Activated naive CD8-positive, alpha-beta T cell treated with anti-CD3 and anti-CD28 coated beads, Interleukin-2, amount 50 U/mL, for 24 hours (primary cell): ENCODE data around the gene PIGN.

Experiments
- ATAC-seq: fragments of 150-1000 bp; cut with Tn5 transposase; one replicate; pipeline ENCODE4 v1.10.0; 2021
- DNase-seq: peaks from one replicate; pipeline ENCODE4 v3.0.0; 2021
- H3K27ac Mint-ChIP-seq: one replicate; pipeline ENCODE4 v1.8.0; 2021; ENCODE audit warnings: mild to moderate bottlenecking, mixed read lengths
- H3K27me3 Mint-ChIP-seq: one replicate; pipeline ENCODE4 v1.8.0; 2021; ENCODE audit warnings: mixed read lengths
- H3K36me3 Mint-ChIP-seq: one replicate; pipeline ENCODE4 v1.8.0; 2021; ENCODE audit warnings: low read depth, mixed read lengths
- H3K4me1 Mint-ChIP-seq: one replicate; pipeline ENCODE4 v1.8.0; 2021; ENCODE audit warnings: mixed read lengths
- H3K4me3 Mint-ChIP-seq: one replicate; pipeline ENCODE4 v1.8.0; 2021; ENCODE audit warnings: mild to moderate bottlenecking, moderate library complexity, mixed read lengths
- H3K9me3 Mint-ChIP-seq: one replicate; pipeline ENCODE4 v1.8.0; 2021; ENCODE audit warnings: mixed read lengths

PIGN gene, protein sequence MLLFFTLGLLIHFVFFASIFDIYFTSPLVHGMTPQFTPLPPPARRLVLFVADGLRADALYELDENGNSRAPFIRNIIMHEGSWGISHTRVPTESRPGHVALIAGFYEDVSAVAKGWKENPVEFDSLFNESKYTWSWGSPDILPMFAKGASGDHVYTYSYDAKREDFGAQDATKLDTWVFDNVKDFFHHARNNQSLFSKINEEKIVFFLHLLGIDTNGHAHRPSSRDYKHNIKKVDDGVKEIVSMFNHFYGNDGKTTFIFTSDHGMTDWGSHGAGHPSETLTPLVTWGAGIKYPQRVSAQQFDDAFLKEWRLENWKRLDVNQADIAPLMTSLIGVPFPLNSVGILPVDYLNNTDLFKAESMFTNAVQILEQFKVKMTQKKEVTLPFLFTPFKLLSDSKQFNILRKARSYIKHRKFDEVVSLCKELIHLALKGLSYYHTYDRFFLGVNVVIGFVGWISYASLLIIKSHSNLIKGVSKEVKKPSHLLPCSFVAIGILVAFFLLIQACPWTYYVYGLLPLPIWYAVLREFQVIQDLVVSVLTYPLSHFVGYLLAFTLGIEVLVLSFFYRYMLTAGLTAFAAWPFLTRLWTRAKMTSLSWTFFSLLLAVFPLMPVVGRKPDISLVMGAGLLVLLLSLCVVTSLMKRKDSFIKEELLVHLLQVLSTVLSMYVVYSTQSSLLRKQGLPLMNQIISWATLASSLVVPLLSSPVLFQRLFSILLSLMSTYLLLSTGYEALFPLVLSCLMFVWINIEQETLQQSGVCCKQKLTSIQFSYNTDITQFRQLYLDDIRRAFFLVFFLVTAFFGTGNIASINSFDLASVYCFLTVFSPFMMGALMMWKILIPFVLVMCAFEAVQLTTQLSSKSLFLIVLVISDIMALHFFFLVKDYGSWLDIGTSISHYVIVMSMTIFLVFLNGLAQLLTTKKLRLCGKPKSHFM

DNA sequence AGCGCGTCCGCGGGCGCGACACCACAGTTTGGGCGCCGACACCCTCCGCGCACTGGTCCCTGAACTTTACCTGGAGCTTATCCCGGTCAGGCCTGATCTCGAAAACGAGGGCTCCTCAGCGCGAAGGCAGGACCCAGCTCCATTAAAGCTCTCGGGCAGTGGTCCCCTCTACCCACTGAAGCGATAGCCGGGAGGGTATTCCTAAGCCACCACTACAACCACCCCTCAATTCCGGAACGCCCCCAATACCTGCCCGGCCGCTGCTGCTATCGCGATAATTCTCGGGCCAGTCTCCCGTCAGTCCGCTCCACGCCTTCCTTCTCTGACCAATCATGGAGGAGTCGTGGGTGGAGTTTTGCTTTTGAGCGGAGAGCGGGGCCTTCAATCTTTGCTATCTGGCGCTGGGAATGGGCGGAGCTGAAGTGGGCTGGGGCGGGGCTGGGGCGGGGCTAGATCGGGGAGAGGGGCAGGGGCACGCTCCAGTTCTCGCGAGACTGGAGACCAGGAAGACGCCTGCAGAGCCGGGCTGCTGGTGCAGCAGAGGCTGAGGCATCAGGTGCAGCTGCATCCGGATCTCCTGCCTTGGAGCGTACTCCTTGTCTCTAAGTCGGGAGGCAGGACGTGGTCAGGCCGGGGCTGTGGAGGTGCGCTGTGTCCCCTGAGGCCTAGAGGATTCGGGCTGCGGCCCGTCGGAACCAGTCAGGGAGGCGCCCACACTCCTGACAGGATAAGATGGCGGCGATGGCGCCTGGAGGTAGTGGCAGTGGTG lies at the start of gene PIGN, which contains the start of gene RELCH:
Gene PIGN (minus strand): TSS at position 283 of the 769 bp plus-strand sequence. CDS start 25,703 bp downstream, outside the sequence.
Gene RELCH (plus strand): TSS at position 482 of the 769 bp plus-strand sequence. CDS start 251 bp downstream, at position 733.
- no peaks in the 10 kb centered on the region for H3K9me3 Mint-ChIP-seq
- H3K27me3 Mint-ChIP-seq: no peaks in the 10 kb centered on the region
- DNase-seq: peak; percentile 89
- H3K4me1 Mint-ChIP-seq: peaks cover 51% of the 10 kb centered on the region
- peak within 1 kb of the TSS; percentile 98 for H3K27ac Mint-ChIP-seq
- peak within 1 kb of the TSS; percentile 100 for H3K4me3 Mint-ChIP-seq
- peaks cover 24% of the 10 kb centered on the region for H3K36me3 Mint-ChIP-seq
- ATAC-seq: peak; percentile 93

DNA sequence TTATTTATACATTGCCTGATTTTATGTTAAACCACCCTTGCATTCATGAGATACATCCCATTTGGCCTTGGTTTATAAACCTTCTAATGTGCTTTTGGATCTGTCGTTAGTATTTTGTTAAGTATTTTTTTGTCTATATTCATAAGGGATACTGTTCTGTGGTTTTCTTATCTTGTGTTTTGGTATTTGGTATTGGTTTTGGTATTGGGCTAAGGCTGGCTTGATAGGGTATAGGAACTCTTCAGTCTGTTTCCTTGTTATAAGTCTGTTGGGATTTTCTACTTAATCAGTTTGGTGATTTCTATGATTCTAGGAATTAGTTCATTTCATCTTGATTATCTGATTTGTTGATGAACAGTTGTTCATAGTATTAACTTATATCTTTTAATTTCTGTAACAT lies 49.4 kb upstream of the PIGN start:
- Mint-ChIP-seq H3K4me3 (no peak overlapping the region), H3K27ac (no peak overlapping the region), H3K9me3 (no peaks in the 10 kb centered on the region), H3K4me1 (peaks cover 8% of the 10 kb centered on the region), H3K27me3 (no peaks in the 10 kb centered on the region), H3K36me3 (peaks cover 33% of the 10 kb centered on the region)
- ATAC-seq: no peak
- DNase-seq: no peak

DNA sequence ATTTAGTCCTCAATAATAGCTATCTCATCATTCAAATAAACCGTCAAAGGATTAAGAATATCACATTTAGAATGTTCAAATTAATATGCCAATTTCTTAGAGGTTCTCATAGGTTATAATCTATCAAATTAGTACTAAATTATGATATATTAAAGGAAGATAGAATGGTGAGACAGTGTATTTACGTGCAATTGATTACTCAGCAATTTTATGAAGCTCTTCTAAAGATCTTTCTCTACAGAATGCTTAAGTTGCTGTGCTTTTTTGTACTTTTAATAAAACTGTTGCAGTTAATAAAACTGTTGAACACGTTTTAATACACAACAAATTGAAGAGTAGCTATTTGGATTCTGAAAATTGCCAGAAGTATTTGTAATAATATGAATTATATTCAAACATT lies 39.2 kb upstream of the PIGN start:
- ATAC-seq (no peak), DNase-seq (no peak)
- Mint-ChIP-seq H3K27ac (no peak overlapping the region), H3K9me3 (no peaks in the 10 kb centered on the region), H3K4me3 (no peak overlapping the region), H3K36me3 (peaks cover 55% of the 10 kb centered on the region), H3K27me3 (no peaks in the 10 kb centered on the region), H3K4me1 (no peaks in the 10 kb centered on the region)

DNA sequence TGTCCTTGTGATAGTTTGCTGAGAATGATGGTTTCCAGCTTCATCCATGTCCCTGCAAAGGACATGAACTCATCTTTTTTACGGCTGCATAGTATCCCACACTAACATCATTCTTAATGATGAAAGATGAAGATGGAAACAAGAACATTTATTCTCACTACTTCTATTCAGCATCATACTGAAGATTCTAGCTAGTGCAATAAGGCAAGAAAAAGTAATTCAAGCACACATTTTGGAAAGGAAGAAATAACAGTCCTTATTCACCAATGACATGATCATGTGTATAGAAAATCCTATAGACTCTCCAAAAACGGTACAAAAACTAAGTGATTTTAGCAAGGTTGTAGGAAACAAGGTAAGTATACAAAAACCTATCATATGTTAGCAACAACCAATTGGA lies 37.4 kb upstream of the PIGN start:
- H3K4me1 Mint-ChIP-seq: peaks cover 6% of the 10 kb centered on the region
- no peaks in the 10 kb centered on the region for H3K27me3 Mint-ChIP-seq
- ATAC-seq (no peak), DNase-seq (no peak)
- no peak overlapping the region for H3K4me3 Mint-ChIP-seq
- H3K27ac Mint-ChIP-seq: no peak overlapping the region
- H3K36me3 Mint-ChIP-seq: peaks cover 53% of the 10 kb centered on the region
- no peaks in the 10 kb centered on the region for H3K9me3 Mint-ChIP-seq

DNA sequence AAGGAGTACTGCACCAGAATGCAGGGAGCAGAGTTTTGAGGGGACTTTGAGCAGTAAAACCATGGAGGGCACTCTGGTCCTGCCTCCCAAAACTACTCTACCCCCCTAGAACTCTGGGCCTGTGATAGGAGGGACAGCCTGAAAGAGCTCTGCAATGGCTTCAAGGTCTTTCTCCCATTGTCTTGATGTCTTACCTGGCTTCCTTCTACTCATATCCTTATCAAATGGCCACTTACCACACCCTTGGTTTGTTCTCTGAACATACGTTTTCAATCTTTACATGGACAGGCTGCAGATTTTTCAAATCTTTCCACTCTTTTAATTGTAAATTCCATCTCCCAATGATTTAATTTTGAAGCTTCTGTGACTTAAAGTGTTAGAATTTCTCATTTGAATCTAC lies 27.9 kb upstream of the PIGN start:
- ATAC-seq (no peak), DNase-seq (no peak)
- peaks cover 25% of the 10 kb centered on the region for H3K4me1 Mint-ChIP-seq
- peaks cover 23% of the 10 kb centered on the region for H3K36me3 Mint-ChIP-seq
- no peaks in the 10 kb centered on the region for H3K9me3 Mint-ChIP-seq
- H3K27ac Mint-ChIP-seq: no peak overlapping the region
- no peak overlapping the region for H3K4me3 Mint-ChIP-seq
- no peaks in the 10 kb centered on the region for H3K27me3 Mint-ChIP-seq

DNA sequence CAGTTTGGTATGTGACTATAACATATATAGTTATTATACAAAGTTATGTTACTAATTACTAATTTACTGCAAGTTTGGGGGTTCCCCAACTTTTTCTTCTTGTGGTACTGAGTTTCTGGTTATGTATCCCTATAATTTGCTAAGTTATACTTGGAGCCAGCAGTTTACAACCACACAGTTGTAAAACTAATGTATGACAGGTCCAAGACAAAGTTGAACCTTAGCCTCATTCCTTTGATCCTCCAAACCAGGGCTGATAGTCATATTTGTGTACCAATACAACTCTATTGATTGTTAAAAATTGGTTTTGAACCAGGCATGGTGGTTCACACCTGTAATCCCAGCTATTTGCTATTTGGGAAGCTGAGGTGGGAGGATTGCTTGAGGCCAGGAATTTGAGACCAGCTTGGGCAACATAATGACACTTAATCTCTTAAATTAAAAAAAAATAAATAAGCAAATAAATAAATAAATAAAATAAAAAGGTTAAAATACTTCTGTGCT lies 24.5 kb upstream of the PIGN start:
- ATAC-seq: no peak
- no peak for DNase-seq
- Mint-ChIP-seq H3K27me3 (no peaks in the 10 kb centered on the region), H3K27ac (no peak overlapping the region), H3K4me3 (no peak overlapping the region), H3K36me3 (peaks cover 24% of the 10 kb centered on the region), H3K4me1 (peaks cover 30% of the 10 kb centered on the region), H3K9me3 (no peaks in the 10 kb centered on the region)

DNA sequence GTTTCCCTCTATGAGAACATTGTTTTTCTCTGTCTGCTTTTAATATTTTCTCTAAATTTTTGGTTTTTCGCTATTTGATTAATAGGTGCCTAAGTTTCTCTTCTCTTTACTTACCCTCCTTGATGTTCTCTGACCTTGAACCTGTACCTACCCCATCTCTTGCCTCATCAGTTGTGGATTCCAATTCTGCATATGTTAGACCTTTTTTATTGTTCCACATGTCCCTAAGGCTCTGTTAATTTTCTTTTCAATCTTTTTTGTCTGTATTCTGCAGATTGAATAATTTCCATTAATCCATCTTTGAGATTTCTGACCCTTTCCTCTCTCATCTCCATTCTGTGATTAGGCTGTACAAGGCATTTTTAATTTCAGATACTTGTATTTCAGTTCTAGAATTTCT lies 23.3 kb upstream of the PIGN start:
- Mint-ChIP-seq H3K27ac (no peak overlapping the region), H3K4me1 (peaks cover 32% of the 10 kb centered on the region), H3K27me3 (no peaks in the 10 kb centered on the region), H3K4me3 (no peak overlapping the region), H3K9me3 (no peaks in the 10 kb centered on the region), H3K36me3 (peaks cover 21% of the 10 kb centered on the region)
- ATAC-seq: no peak
- DNase-seq: no peak

DNA sequence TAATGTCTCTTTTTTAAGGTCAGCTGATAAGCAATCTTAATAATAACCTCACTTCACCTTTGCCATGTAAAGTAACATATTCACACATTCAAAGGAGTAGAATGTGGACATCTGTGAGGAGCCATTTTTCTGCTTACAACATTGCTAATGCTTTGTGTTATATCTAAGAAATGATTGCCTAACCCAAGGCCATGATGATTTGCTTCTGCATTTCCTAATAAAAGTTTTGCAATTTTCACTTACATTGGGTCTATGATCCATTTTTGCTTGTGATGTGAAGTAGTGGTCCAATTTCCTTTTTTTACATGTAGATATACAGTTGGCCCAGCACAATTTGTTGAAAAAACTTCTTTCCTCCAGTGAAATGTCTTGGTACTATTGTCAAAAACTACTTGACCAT lies 22.2 kb upstream of the PIGN start:
- no peak for ATAC-seq
- Mint-ChIP-seq H3K27ac (no peak overlapping the region), H3K27me3 (no peaks in the 10 kb centered on the region), H3K4me1 (peaks cover 40% of the 10 kb centered on the region), H3K36me3 (peaks cover 22% of the 10 kb centered on the region), H3K4me3 (no peak overlapping the region), H3K9me3 (no peaks in the 10 kb centered on the region)
- DNase-seq: no peak

DNA sequence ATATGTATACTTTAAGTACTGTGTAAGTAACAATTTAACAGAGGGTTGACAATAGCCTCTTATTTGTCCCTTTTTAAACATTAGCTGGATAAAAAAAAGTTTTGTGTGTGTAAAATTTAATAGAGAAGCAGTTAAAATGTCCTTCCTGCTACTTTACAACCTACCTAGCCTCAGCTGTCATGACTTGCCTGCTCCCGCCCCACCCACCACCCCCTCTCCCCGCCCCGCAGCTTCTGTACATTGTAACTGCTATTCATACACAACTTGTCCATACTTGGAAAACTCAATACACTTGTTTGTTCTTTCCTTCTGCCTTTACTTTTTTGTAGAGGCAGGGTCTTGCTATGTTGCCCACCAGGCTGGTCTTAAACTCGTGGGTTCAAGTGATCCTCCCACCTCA lies 19.7 kb upstream of the PIGN start:
- no peaks in the 10 kb centered on the region for H3K9me3 Mint-ChIP-seq
- no peak for ATAC-seq
- DNase-seq: no peak
- H3K27ac Mint-ChIP-seq: no peak overlapping the region
- no peak overlapping the region for H3K4me3 Mint-ChIP-seq
- peaks cover 11% of the 10 kb centered on the region for H3K36me3 Mint-ChIP-seq
- H3K4me1 Mint-ChIP-seq: peaks cover 40% of the 10 kb centered on the region
- H3K27me3 Mint-ChIP-seq: no peaks in the 10 kb centered on the region

DNA sequence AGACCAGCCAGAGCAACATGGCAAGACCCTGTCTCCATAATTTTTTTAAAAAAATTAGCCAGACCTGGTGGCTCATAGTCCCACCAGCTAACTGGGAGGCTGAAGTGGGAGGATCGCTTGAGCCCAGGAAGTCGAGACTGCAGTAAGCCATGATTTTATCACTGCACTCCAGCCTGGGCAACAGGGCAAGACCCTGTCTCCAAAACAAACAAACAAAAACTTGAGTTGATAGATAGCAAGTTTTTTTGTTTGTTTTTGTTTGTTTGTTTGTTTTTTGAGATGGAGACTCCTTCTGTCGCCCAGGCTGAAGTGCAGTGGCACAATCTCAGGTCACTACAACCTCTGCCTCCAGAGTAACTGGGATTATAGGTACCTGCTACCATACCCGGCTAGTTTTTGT lies 19.0 kb upstream of the PIGN start:
- no peak overlapping the region for H3K27ac Mint-ChIP-seq
- H3K36me3 Mint-ChIP-seq: peaks cover 9% of the 10 kb centered on the region
- no peak overlapping the region for H3K4me3 Mint-ChIP-seq
- ATAC-seq (no peak), DNase-seq (no peak)
- peaks cover 40% of the 10 kb centered on the region for H3K4me1 Mint-ChIP-seq
- H3K27me3 Mint-ChIP-seq: no peaks in the 10 kb centered on the region
- no peaks in the 10 kb centered on the region for H3K9me3 Mint-ChIP-seq

DNA sequence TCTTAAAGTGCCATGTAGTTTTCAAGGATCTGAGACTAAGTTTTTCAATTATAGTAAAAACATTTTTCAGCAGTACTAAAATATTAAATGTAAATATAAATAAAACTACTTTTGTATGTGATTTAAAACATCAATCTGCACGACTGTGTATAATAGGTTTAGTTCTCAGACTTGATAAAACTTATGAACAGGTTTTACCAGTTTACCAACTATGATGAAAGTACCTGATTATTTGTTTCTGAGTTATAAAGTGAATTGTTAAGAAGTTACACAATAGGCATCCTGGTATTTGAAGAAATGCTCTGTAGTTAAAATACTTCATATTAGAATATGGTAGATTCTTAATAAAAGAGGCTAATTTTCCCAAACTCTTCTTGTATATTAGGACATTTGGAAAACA lies 15.0 kb upstream of the PIGN start:
- peaks cover 46% of the 10 kb centered on the region for H3K4me1 Mint-ChIP-seq
- H3K27me3 Mint-ChIP-seq: no peaks in the 10 kb centered on the region
- DNase-seq: no peak

DNA sequence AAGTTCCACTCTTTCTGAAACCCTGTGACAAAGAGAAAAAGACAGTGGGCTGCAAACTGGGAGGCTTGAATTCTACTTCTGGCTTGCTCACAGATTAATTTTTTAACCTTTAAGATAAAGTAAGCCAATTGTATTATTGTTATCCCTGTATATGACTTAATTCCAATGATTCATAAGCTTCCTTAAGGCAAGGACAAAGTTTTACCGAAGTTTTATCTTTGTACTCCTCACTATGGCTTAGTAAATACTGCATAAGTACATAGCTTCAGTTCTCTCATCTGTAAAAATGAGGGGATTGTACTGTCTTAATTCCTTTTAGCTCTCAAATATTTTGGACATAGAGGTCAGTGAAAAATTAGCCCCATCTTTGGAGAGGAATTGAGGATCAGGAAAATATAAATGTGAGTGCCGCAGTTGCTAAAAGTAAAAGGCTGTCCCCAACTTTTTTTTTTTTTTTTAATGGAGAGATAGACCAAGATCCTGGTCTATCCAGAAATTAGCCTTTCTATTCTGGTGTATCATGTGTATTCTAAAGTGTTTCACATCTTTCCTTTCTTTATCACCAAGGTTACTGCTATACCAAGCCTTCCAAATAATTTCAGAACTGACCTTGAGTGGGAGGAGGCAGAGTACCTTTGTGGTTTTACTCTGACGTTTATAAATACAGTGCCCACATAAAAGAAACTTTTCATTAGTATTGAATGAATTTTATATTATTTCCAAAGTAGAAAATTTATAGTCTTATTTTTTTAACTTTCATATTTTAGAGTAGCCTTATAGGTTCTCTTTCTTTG lies 13.5 kb upstream of the PIGN start:
- ATAC-seq: peak; percentile 36
- peaks cover 5% of the 10 kb centered on the region for H3K36me3 Mint-ChIP-seq
- no peak overlapping the region for H3K4me3 Mint-ChIP-seq
- no peaks in the 10 kb centered on the region for H3K27me3 Mint-ChIP-seq
- H3K9me3 Mint-ChIP-seq: no peaks in the 10 kb centered on the region
- peaks cover 53% of the 10 kb centered on the region for H3K4me1 Mint-ChIP-seq
- H3K27ac Mint-ChIP-seq: no peak overlapping the region
- no peak for DNase-seq

More for the DNA sequence above, 15.0 kb upstream of the PIGN start:
- Mint-ChIP-seq H3K9me3 (no peaks in the 10 kb centered on the region), H3K4me3 (no peak overlapping the region), H3K36me3 (peaks cover 5% of the 10 kb centered on the region), H3K27ac (no peak overlapping the region)
- no peak for ATAC-seq

DNA sequence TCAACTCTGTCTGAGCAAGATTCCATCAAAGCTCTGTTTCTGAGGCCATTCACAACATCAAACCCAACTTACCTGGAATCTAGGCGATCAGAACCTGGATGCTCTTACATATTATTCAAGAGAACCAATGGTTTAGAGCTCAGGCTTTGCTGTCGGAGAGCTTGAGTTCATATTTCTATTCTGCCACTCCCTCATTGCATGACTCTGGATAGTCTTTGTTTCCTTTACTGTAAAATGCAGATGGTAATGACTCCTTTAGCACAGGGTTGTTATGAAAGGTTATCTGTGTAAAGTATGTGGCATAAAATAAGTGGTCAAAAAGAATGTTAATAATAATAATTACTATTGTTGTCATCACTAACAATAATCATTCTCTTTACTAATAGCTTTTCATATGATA lies 12.8 kb upstream of the PIGN start:
- H3K27me3 Mint-ChIP-seq: no peaks in the 10 kb centered on the region
- DNase-seq (no peak), ATAC-seq (no peak)
- peaks cover 4% of the 10 kb centered on the region for H3K36me3 Mint-ChIP-seq
- H3K4me1 Mint-ChIP-seq: peaks cover 51% of the 10 kb centered on the region
- no peaks in the 10 kb centered on the region for H3K9me3 Mint-ChIP-seq
- no peak overlapping the region for H3K27ac Mint-ChIP-seq
- no peak overlapping the region for H3K4me3 Mint-ChIP-seq
